ENCODE measurements around the gene TNFSF9.
"Not testable (repeated sequence)": the region's sequence is repeated elsewhere in the genome, so short reads cannot be mapped to it uniquely, and the experiment has no call there.

DNA sequence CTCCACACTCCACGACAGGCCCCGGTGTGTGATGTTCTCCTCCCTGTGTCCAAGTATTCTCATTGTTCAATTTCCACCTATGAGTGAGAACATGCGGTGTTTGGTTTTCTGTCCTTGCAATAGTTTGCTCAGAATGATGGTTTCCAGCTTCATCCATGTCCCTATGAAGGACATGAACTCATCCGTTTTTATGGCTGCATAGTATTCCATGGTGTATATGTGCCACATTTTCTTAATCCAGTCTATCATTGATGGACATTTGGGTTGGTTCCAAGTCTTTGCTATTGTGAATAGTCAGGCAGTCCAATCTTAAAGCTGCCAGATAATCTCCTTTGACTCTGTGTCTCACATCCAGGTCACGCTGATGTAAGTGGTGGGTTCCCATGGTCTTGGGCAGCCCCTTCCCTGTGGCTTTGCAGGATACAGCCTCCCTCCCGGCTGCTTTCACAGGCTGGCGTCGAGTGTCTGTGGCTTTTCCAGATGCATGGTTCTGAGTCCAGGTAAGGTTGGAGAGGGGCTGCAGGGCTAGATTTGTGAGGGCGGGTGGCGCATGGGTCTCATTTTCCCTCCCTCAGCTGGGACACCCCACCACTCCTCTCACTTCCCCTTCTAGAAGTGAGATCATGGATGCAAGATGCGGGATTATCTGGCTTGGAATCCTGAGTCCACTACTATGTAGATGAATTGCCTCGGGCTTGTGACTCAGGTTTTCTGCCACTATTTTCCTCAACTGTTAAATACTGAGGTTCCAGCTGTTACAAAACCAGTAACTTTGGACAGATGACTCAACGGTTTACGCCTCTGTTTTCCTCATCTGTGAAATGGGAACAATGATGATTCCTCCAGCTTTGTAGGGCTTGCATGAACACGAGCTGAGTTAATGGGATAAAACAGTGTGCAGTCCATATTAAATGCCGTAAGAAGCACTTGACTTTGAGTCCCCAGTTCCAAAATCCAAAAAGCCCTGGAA, 52.0 kb downstream of the TNFSF9 start:
- TF ChIP-seq, protein P1, sequence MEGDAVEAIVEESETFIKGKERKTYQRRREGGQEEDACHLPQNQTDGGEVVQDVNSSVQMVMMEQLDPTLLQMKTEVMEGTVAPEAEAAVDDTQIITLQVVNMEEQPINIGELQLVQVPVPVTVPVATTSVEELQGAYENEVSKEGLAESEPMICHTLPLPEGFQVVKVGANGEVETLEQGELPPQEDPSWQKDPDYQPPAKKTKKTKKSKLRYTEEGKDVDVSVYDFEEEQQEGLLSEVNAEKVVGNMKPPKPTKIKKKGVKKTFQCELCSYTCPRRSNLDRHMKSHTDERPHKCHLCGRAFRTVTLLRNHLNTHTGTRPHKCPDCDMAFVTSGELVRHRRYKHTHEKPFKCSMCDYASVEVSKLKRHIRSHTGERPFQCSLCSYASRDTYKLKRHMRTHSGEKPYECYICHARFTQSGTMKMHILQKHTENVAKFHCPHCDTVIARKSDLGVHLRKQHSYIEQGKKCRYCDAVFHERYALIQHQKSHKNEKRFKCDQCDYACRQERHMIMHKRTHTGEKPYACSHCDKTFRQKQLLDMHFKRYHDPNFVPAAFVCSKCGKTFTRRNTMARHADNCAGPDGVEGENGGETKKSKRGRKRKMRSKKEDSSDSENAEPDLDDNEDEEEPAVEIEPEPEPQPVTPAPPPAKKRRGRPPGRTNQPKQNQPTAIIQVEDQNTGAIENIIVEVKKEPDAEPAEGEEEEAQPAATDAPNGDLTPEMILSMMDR (IDR thresholded peaks at IDR 0.05; ENCODE audit: control extremely low read depth in 1 of 3, insufficient read depth in 1 of 3, low read depth in 1 of 3, low read length in 3 of 3) = not testable (repeated sequence)
- not testable (repeated sequence) for TF ChIP-seq SIN3A (conservative IDR thresholded peaks at IDR 0.05 in 1 of 2, IDR thresholded peaks at IDR 0.05 in 1 of 2; ENCODE audit: low read depth in 1 of 2, low read length in 2 of 2)

All from H1 (cell line).